Heart right ventricle (tissue), 16 donors: ENCODE results near the gene LMAN1L. TPM values are rescaled to one million over a fixed set of nuclear protein-coding genes. Genes with fewer than 3 reads are reported as not detected.

ENCODE experiments used
- ATAC-seq, 8 donors: fragments of 200-7000 bp; cut with Tn5 transposase; one replicate each; pipeline ENCODE4 v1.9.1; 2020; ENCODE audit warnings: mild to moderate bottlenecking in 8 of 8, moderate library complexity in 8 of 8, moderate number of reproducible peaks in 1 of 8
- DNase-seq, 2 donors: peaks; one replicate each; pipeline ENCODE4 v3.0.0-alpha.2; 2020
- H3K27ac ChIP-seq, 10 donors: fragments of 200-600 bp; sonication (generic) in 2 of 10; one replicate each; pipeline versions ENCODE4 v1.5.0 to v1.8.0; 2020 to 2022; ENCODE audit warnings: mild to moderate bottlenecking in 3 of 10
- H3K27me3 ChIP-seq, 7 donors: fragments of 200-600 bp; one replicate each; pipeline ENCODE4 v1.8.0; 2021 to 2022; ENCODE audit warnings: mild to moderate bottlenecking in 2 of 7
- H3K36me3 ChIP-seq, 9 donors: fragments of 200-600 bp; sonication (generic) in 1 of 9; one replicate each; pipeline versions ENCODE4 v1.5.0 to v1.8.0; 2020 to 2022; ENCODE audit warnings: mild to moderate bottlenecking in 2 of 9
- H3K4me1 ChIP-seq, 9 donors: fragments of 200-600 bp; sonication (generic) in 1 of 9; one replicate each; pipeline versions ENCODE4 v1.5.0 to v1.8.0; 2020 to 2022; ENCODE audit warnings: mild to moderate bottlenecking in 4 of 9
- H3K4me3 ChIP-seq, 10 donors: fragments of 200-600 bp; sonication (generic) in 2 of 10; one replicate each; pipeline versions ENCODE4 v1.5.0 to v1.8.0; 2020 to 2022; ENCODE audit warnings: mild to moderate bottlenecking in 7 of 10, moderate library complexity in 2 of 10
- H3K9me3 ChIP-seq, 11 donors: fragments of 200-600 bp in 10 of 11; sonication (generic) in 2 of 11; one replicate each; pipeline versions ENCODE4 v1.5.0 to v1.8.0; 2013 to 2022; ENCODE audit warnings: mild to moderate bottlenecking in 2 of 11, control low read depth in 1 of 11, moderate library complexity in 1 of 11
- CTCF ChIP-seq, 9 donors: fragments of 200-600 bp; sonication (generic) in 2 of 9; IDR thresholded peaks; one replicate each; pipeline versions ENCODE4 v1.5.0 to v1.8.0; 2021 to 2022; ENCODE audit warnings: antibody characterized with exemption in 9 of 9, mild to moderate bottlenecking in 5 of 9, moderate library complexity in 1 of 9
- WGBS, 2 donors: extraction: QIAGEN DNeasy Blood & Tissue Kit; methylation state at CpG; one replicate each; pipeline ENCODE4 v1.1.7; 2013; ENCODE audit warnings: inconsistent platforms in 1 of 2; 5-methylcytosine and 5-hydroxymethylcytosine counted together
- intact Hi-C, 10 donors: fragments of 100-400 bp; cut with DNase I; formaldehyde crosslinking; loops; one replicate each; pipeline versions ENCODE4 v1.11.1 to v1.14.2; 2022
- polyA plus RNA-seq, 2 donors: library from polyadenylated mRNA; stranded (reverse); fragments of 200-250 nt; gene quantifications; one replicate each; pipeline ENCODE4 v1.2.3, GENCODE V29; 2013
- total RNA-seq, 10 donors: library from RNA; stranded (reverse); fragmentation: NEBNext Ultra II Directional in 3 of 10; extraction: Animal tissue kit (Norgen Biotek cat#: 25700) in 3 of 10; gene quantifications; one replicate each; pipeline versions ENCODE4 v1.2.1 to v1.2.4, GENCODE V29; 2021 to 2023
- donor health status: Arrhythmogenic right ventricular cardiomyopathy.
- donor health status: ischemic (EF 13 %, LVEDD 7.1; RV severe dilation, severe dysfunction).
- donor health status: healthy with polysubstance abuse.
- donor health status: DM: no; HTN: yes; CAD: no.
- donor health status: DM: no; HTN: no; CAD: no.
- donor health status: ischemic (EF 25% LVEDD 6.9; RV normal size, moderate dysfunction).
- donor health status: ischemic (EF 25% LVEDD 5.7; RV mildly dilated, moderate dysfunction).
- donor health status: healthy.
- donor health status: DM: yes; HTN: yes; CAD: no.
- donor health status: Ischemic cardiomyopathy.
- donor health status: ischemic (EF 35%, LVEDD 5.7; RV mildly dilated, moderate dysfunction).
- donor health status: nonischemic (EF 11% LVEDD 7.7; RV severe dilation, severe dysfunction).
- donor health status: DM: yes; HTN: yes; CAD: no.
- donor health status: PGD.
- donor health status: ischemic (EF 29% LVEDD 5.4; RV normal size, mild dysfunction).
- donor health status: nonischemic (EF 23%, LVEDD 6.1; RV moderate dilation, normal function).

The LMAN1L gene
- total and polyA plus RNA-seq, 12 donors = 0.03 to 47.4 (median 9.0) TPM

DNA sequence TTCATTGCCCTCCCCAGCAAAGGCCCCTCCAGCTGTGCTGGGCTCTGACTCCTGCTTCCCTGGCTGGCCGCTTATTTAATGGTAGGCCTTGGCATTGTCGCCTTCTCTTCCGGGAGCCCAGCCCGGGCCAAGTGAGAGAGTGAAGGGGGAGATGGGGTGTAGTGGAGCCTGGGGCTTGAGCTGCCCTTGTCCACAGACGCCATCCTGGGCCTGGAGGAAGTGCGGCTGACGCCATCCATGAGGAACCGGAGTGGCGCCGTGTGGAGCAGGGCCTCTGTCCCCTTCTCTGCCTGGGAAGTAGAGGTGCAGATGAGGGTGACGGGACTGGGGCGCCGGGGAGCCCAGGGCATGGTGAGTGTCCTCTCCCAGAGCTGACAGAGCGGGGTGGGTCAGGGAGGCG is 3.3 kb downstream of the LMAN1L start:
- H3K4me3 ChIP-seq = no peak overlapping the region
- intact Hi-C loops = no loop called here
- ATAC-seq (peak in 1 of 8 donors; percentile 9), DNase-seq (no peak)
- peaks cover 0 to 25% (median 14%) of the 10 kb centered on the region in 9 donors for H3K4me1 ChIP-seq
- WGBS, 2 donors = 88 to 90% methylated on average over 15 of the region's 15 CpGs
- peaks cover 0 to 5% (median 0%) of the 10 kb centered on the region in 7 donors for H3K27me3 ChIP-seq
- no peaks in the 10 kb centered on the region for H3K36me3 ChIP-seq
- H3K9me3 ChIP-seq = no peaks in the 10 kb centered on the region
- peak overlapping the region in 7 of 10 donors; percentile 14 to 80 (median 56) for H3K27ac ChIP-seq
- no peak for TF ChIP-seq CTCF (IDR thresholded peaks at IDR 0.05)

DNA sequence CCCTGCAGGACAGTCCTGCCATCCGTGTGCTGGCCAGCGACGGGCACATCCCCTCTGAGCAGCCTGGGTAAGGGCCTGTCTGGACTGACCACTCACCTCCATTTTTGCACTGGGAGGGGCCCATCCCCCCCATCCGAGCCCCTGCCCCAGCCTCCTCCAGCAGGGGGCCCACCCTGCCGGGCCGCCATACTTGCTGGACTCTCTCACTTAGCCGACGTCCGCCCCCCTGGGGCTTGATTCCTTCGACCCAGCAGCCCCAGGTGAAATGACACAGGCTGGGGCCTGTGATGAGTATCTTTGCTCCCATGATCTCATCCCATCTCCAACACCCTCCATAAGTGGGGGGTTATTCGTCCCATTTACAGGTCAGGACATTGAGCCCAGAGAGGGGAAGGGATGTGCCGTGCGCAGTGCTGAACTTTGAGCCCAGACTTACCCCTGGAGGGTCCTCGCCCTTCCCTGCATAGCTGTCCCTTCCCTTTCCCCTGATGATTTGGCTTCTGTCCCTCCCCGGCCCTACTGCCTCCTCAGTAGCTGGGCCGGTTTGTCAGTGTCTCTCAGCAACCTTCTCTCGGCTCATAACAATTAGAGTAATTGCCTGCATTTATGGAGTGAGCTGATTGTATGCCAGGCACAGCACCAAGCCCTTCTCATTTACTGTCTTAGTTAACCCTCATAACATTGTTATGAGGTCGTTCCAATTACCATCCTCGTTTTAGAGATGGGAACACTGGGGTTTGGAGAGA is 4.2 kb downstream of the LMAN1L start:
- Histone ChIP-seq H3K36me3 (no peaks in the 10 kb centered on the region), H3K9me3 (no peaks in the 10 kb centered on the region), H3K27me3 (peaks cover 0 to 5% (median 0%) of the 10 kb centered on the region in 7 donors), H3K4me1 (peaks cover 0 to 25% (median 14%) of the 10 kb centered on the region in 9 donors), H3K27ac (peak overlapping the region in 9 of 10 donors; percentile 2 to 80 (median 64)), H3K4me3 (no peak overlapping the region)
- ATAC-seq = peak in 3 of 8 donors; percentile 3 to 11 (median 4)
- 50 to 58% methylated on average over 19 of the region's 19 CpGs for WGBS, 2 donors
- TF ChIP-seq CTCF (IDR thresholded peaks at IDR 0.05) = no peak
- intact Hi-C loops = no loop called here
- DNase-seq = no peak

GRCh38 chr15:74817370-74817737 is 4.7 kb downstream of the LMAN1L start:
- TF ChIP-seq CTCF (IDR thresholded peaks at IDR 0.05) = peak in 7 of 9 donors; percentile 15 to 57 (median 33)
- H3K36me3 ChIP-seq = no peaks in the 10 kb centered on the region
- H3K4me3 ChIP-seq = no peak overlapping the region
- H3K4me1 ChIP-seq = peaks cover 0 to 25% (median 14%) of the 10 kb centered on the region in 9 donors
- ATAC-seq = peak; percentile 66 to 87 (median 79)
- peak overlapping the region in 9 of 10 donors; percentile 2 to 80 (median 64) for H3K27ac ChIP-seq
- peaks cover 0 to 5% (median 0%) of the 10 kb centered on the region in 7 donors for H3K27me3 ChIP-seq
- intact Hi-C loops = no loop called here
- WGBS, 2 donors = 13 to 15% methylated on average over 9 of the region's 9 CpGs
- DNase-seq = peak; percentile 47 to 58
- H3K9me3 ChIP-seq = no peaks in the 10 kb centered on the region

DNA sequence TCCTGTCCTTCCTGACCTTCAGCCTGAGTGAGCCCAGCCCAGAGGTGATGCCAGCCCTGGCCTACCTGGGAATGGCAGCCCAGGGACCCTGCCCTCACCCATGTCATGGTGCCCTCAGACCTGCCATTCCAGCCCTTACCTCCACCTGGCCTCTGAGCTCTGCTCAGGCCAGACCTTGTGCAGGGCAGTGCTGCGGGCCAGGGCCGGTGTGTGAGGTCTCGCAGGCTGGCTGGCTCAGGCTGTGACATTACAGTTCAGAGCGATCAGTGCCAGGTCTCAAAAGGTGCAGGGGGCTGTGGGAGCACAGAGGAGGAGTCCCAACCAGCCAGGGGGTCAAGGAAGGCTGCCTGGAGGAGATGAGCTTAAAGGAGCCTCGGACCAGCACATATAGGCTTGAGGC is 7.4 kb downstream of the LMAN1L start:
- Histone ChIP-seq H3K27ac (no peak overlapping the region), H3K9me3 (no peaks in the 10 kb centered on the region), H3K36me3 (no peaks in the 10 kb centered on the region), H3K4me1 (peaks cover 0 to 21% (median 10%) of the 10 kb centered on the region in 9 donors), H3K27me3 (peaks cover 0 to 5% (median 0%) of the 10 kb centered on the region in 7 donors), H3K4me3 (no peak overlapping the region)
- intact Hi-C loops = no loop called here
- ATAC-seq (no peak), DNase-seq (no peak)
- WGBS, 2 donors = 91% methylated on average over 5 of the region's 5 CpGs
- TF ChIP-seq CTCF (IDR thresholded peaks at IDR 0.05) = no peak
